Stimulated activated CD8-positive, alpha-beta memory T cell treated with anti-CD3 and anti-CD28 coated beads, Interleukin-4, amount 100 ng/mL, for 24 hours (primary cell): ENCODE data around the gene ARHGAP21.

Source experiments
- DNase-seq: peaks from one replicate; pipeline ENCODE4 v3.0.0-alpha.2; 2020; ENCODE audit warnings: low read depth

The ARHGAP21 gene

DNA sequence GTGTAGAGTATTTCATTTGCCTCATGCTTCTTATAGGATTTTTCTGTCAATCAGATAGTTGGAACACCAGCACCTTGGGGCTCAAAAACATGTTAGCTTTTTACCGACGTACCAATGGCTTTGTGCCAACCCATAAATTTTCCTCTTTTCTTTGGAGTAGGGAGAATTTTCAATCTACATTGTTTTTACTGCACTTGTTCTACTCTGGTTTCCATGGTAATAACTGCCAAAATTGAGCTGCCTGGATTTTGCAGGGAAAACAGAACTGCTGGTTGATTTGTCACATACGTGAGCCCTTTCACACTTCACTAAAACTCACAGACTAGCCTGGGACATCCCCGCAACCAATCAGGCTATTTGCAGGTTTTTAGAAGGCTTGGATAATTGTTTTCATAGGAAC lies 189.7 kb downstream of the ARHGAP21 start:
- DNase-seq: no peak
